HepG2 (cell line): ENCODE data around the gene ENPP7. TPM values are rescaled to one million over a fixed set of nuclear protein-coding genes. Genes with fewer than 3 reads are reported as not detected.

Source experiments
- CBX1 ChIP-seq: IDR thresholded peaks from one replicate; pipeline ENCODE4 v1.6.1; 2016; ENCODE audit warnings: antibody characterized with exemption, low read depth
- CHCHD3 ChIP-seq: sonication (generic); formaldehyde crosslinking; IDR thresholded peaks from 2 replicates; pipeline ENCODE4 v1.8.0; 2022; ENCODE audit warnings: mild to moderate bottlenecking, missing genetic modification reagents, moderate library complexity
- CTCF ChIP-seq: sonication (generic); formaldehyde crosslinking; IDR thresholded peaks from 2 replicates; pipeline ENCODE4 v1.5.0; 2020; ENCODE audit warnings: mild to moderate bottlenecking, missing genetic modification reagents, moderate library complexity
- HDAC2 ChIP-seq: sonication (generic); formaldehyde crosslinking; IDR thresholded peaks from 2 replicates; pipeline ENCODE4 v1.4.0; 2020; ENCODE audit warnings: missing genetic modification reagents
- KAT7 ChIP-seq: IDR thresholded peaks from 2 replicates; pipeline ENCODE4 v1.6.1; 2018; ENCODE audit warnings: borderline replicate concordance, missing compliant biosample characterization
- KAT8 ChIP-seq: IDR thresholded peaks from 2 replicates; pipeline ENCODE4 v1.6.1; 2016; ENCODE audit warnings: missing genetic modification reagents, missing compliant biosample characterization
- MXD4 ChIP-seq: IDR thresholded peaks from 2 replicates; pipeline ENCODE4 v1.6.1; 2016; ENCODE audit warnings: mild to moderate bottlenecking, missing biosample characterization, missing genetic modification reagents
- MXI1 ChIP-seq: IDR thresholded peaks from 3 replicates; pipeline ENCODE4 v1.6.1; 2012; ENCODE audit warnings: low read depth, low read length, inconsistent platforms, borderline replicate concordance
- SP2 ChIP-seq: sonication (generic); formaldehyde crosslinking; IDR thresholded peaks from 2 replicates; pipeline ENCODE4 v1.5.1; 2020; ENCODE audit warnings: mild to moderate bottlenecking, missing genetic modification reagents
- TEAD3 ChIP-seq: optimal IDR thresholded peaks from 2 replicates; pipeline ENCODE3; 2016; ENCODE audit warnings: borderline replicate concordance
- ZNF205 ChIP-seq: IDR thresholded peaks from 2 replicates; pipeline ENCODE4 v1.6.1; 2018; ENCODE audit warnings: missing biosample characterization, missing genetic modification reagents
- ZNF775 ChIP-seq: sonication (generic); formaldehyde crosslinking; IDR thresholded peaks from 2 replicates; pipeline ENCODE4 v1.4.0; 2020; ENCODE audit warnings: missing genetic modification reagents, mild to moderate bottlenecking, moderate library complexity, borderline replicate concordance
- ZNF879 ChIP-seq: sonication (generic); formaldehyde crosslinking; IDR thresholded peaks from 2 replicates; pipeline ENCODE4 v1.8.1; 2023; ENCODE audit warnings: missing genetic modification reagents
- polyA plus RNA-seq, 8 experiments: library from polyadenylated mRNA; depleted of rRNA in 3 of 8; stranded (reverse) in 7 of 8; unstranded in 1 of 8; fragments of >200 nt; fragmentation: Illumina TruSeq in 4 of 8; extraction: Trizol in 4 of 8; gene quantifications; 2 replicates each; pipeline versions ENCODE4 v1.2.1 to v1.2.3, GENCODE V29; 2011 to 2016; ENCODE audit warnings: low read depth in 4 of 8, missing spikeins in 1 of 8, mixed read lengths in 1 of 8; ENCODE audit not compliant: insufficient read depth in 1 of 8
- total RNA-seq, 5 experiments: library from RNA; depleted of rRNA; stranded (reverse); fragments of >200 nt; fragmentation: Illumina TruSeq; extraction: Trizol; gene quantifications; 2 replicates each; pipeline ENCODE4 v1.2.3, GENCODE V29; 2016; ENCODE audit warnings: low read depth in 1 of 5
- TF ChIP-seq, protein P1 (sequence below): sonication (generic); formaldehyde crosslinking; IDR thresholded peaks from 2 replicates; pipeline ENCODE4 v1.4.0; 2020; ENCODE audit warnings: missing genetic modification reagents
- TF ChIP-seq, protein P2 (sequence below): IDR thresholded peaks from 2 replicates; pipeline ENCODE4 v1.6.1; 2016; ENCODE audit warnings: missing compliant biosample characterization, missing genetic modification reagents, borderline replicate concordance
- TF ChIP-seq, protein P3 (sequence below): sonication (generic); formaldehyde crosslinking; IDR thresholded peaks from 2 replicates; pipeline ENCODE4 v1.4.0; 2020; ENCODE audit warnings: mild to moderate bottlenecking, missing genetic modification reagents, borderline replicate concordance
- TF ChIP-seq, protein P4 (sequence below): sonication (generic); formaldehyde crosslinking; IDR thresholded peaks from 2 replicates; pipeline ENCODE4 v1.5.0; 2020; ENCODE audit warnings: missing genetic modification reagents
- TF ChIP-seq, protein P5 (sequence below): sonication (generic); formaldehyde crosslinking; IDR thresholded peaks from 2 replicates; pipeline ENCODE4 v1.4.0; 2020; ENCODE audit warnings: missing genetic modification reagents

ENPP7 gene
- total and polyA plus RNA-seq, 2 of the 13 experiments (the other 11 are each of a cell fraction or from before 2014, with no cell fraction given) = 1.1 to 2.2 TPM

GRCh38 chr17:79742951-79743476, 12.3 kb downstream of the ENPP7 start (continued):
- TF ChIP-seq, protein P1, sequence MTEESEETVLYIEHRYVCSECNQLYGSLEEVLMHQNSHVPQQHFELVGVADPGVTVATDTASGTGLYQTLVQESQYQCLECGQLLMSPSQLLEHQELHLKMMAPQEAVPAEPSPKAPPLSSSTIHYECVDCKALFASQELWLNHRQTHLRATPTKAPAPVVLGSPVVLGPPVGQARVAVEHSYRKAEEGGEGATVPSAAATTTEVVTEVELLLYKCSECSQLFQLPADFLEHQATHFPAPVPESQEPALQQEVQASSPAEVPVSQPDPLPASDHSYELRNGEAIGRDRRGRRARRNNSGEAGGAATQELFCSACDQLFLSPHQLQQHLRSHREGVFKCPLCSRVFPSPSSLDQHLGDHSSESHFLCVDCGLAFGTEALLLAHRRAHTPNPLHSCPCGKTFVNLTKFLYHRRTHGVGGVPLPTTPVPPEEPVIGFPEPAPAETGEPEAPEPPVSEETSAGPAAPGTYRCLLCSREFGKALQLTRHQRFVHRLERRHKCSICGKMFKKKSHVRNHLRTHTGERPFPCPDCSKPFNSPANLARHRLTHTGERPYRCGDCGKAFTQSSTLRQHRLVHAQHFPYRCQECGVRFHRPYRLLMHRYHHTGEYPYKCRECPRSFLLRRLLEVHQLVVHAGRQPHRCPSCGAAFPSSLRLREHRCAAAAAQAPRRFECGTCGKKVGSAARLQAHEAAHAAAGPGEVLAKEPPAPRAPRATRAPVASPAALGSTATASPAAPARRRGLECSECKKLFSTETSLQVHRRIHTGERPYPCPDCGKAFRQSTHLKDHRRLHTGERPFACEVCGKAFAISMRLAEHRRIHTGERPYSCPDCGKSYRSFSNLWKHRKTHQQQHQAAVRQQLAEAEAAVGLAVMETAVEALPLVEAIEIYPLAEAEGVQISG (CRISPR knock-in tag) = peak; percentile 71; the same call in 1 of the 2 replicates
- TF ChIP-seq CBX1 = peak; percentile 78
- TF ChIP-seq, protein P2, sequence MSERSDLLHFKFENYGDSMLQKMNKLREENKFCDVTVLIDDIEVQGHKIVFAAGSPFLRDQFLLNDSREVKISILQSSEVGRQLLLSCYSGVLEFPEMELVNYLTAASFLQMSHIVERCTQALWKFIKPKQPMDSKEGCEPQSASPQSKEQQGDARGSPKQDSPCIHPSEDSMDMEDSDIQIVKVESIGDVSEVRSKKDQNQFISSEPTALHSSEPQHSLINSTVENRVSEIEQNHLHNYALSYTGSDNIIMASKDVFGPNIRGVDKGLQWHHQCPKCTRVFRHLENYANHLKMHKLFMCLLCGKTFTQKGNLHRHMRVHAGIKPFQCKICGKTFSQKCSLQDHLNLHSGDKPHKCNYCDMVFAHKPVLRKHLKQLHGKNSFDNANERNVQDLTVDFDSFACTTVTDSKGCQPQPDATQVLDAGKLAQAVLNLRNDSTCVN = peak; percentile 55
- peak; percentile 99 for TF ChIP-seq ZNF205 (CRISPR knock-in tag)
- TF ChIP-seq, protein P3, sequence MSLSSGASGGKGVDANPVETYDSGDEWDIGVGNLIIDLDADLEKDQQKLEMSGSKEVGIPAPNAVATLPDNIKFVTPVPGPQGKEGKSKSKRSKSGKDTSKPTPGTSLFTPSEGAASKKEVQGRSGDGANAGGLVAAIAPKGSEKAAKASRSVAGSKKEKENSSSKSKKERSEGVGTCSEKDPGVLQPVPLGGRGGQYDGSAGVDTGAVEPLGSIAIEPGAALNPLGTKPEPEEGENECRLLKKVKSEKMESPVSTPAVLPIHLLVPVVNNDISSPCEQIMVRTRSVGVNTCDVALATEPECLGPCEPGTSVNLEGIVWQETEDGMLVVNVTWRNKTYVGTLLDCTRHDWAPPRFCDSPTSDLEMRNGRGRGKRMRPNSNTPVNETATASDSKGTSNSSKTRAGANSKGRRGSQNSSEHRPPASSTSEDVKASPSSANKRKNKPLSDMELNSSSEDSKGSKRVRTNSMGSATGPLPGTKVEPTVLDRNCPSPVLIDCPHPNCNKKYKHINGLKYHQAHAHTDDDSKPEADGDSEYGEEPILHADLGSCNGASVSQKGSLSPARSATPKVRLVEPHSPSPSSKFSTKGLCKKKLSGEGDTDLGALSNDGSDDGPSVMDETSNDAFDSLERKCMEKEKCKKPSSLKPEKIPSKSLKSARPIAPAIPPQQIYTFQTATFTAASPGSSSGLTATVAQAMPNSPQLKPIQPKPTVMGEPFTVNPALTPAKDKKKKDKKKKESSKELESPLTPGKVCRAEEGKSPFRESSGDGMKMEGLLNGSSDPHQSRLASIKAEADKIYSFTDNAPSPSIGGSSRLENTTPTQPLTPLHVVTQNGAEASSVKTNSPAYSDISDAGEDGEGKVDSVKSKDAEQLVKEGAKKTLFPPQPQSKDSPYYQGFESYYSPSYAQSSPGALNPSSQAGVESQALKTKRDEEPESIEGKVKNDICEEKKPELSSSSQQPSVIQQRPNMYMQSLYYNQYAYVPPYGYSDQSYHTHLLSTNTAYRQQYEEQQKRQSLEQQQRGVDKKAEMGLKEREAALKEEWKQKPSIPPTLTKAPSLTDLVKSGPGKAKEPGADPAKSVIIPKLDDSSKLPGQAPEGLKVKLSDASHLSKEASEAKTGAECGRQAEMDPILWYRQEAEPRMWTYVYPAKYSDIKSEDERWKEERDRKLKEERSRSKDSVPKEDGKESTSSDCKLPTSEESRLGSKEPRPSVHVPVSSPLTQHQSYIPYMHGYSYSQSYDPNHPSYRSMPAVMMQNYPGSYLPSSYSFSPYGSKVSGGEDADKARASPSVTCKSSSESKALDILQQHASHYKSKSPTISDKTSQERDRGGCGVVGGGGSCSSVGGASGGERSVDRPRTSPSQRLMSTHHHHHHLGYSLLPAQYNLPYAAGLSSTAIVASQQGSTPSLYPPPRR = peak; percentile 14; the same call in 1 of the 2 replicates
- no peak for TF ChIP-seq ZNF775 (CRISPR knock-in tag)
- peak; percentile 84 for TF ChIP-seq TEAD3 (CRISPR knock-in tag)
- TF ChIP-seq CHCHD3 = peak; percentile 1; the same call in 1 of the 2 replicates
- TF ChIP-seq HDAC2 (CRISPR knock-in tag) = peak; percentile 87
- peak; percentile 93; the same call in 1 of the 2 replicates for TF ChIP-seq KAT7 (CRISPR knock-in tag)
- 0 out of 2 replicates have a peak, but pooled peaks have one; percentile 31 for TF ChIP-seq SP2 (CRISPR knock-in tag)
- TF ChIP-seq ZNF879 = no peak
- peak; percentile 73; the same call in 1 of the 2 replicates for TF ChIP-seq MXD4
- TF ChIP-seq, protein P4, sequence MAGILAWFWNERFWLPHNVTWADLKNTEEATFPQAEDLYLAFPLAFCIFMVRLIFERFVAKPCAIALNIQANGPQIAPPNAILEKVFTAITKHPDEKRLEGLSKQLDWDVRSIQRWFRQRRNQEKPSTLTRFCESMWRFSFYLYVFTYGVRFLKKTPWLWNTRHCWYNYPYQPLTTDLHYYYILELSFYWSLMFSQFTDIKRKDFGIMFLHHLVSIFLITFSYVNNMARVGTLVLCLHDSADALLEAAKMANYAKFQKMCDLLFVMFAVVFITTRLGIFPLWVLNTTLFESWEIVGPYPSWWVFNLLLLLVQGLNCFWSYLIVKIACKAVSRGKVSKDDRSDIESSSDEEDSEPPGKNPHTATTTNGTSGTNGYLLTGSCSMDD = no peak
- peak; percentile 56; the same call in 1 of the 3 replicates for TF ChIP-seq MXI1
- peak; percentile 92 for TF ChIP-seq KAT8 (CRISPR knock-in tag)
- TF ChIP-seq, protein P5, sequence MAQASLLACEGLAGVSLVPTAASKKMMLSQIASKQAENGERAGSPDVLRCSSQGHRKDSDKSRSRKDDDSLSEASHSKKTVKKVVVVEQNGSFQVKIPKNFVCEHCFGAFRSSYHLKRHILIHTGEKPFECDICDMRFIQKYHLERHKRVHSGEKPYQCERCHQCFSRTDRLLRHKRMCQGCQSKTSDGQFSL (CRISPR knock-in tag) = no peak
- peak; percentile 28; the same call in 1 of the 2 replicates for TF ChIP-seq CTCF (CRISPR knock-in tag)
- TF ChIP-seq, all 625 proteins: peak for 265
